NCI-H1436 treated with DMSO at 0.1 percent for 48 hours (cell line): ENCODE results near the gene ULK4.
A peak's percentile ranks its signal among the peaks of the same experiment; 100 is the strongest.
"Not testable (repeated sequence)": the region's sequence is repeated elsewhere in the genome, so short reads cannot be mapped to it uniquely, and the experiment has no call there.

Source experiments
- DNase-seq: peaks from one replicate; lab custom pipeline; 2025; lab: John Stamatoyannopoulos, UW

The ULK4 gene

DNA sequence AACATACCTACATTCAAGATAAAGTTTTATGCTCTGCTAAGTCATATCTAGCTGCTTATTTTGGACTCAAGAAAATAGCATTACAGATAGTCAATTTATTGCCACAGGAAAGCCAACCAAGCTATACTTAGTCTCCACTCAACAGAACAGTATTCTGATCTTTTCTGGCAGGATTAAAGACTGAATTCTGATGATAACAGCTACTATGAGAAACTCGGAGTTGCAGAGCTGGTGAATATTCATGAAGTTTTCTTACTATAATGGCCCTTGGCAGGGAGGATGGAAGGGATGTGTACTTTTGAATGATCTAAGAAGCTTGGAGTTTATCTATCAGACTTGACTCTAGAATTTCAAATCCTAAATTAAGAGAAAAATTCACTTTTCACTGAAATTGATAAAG, 524.9 kb downstream of the ULK4 start:
- DNase-seq, result no peak

DNA sequence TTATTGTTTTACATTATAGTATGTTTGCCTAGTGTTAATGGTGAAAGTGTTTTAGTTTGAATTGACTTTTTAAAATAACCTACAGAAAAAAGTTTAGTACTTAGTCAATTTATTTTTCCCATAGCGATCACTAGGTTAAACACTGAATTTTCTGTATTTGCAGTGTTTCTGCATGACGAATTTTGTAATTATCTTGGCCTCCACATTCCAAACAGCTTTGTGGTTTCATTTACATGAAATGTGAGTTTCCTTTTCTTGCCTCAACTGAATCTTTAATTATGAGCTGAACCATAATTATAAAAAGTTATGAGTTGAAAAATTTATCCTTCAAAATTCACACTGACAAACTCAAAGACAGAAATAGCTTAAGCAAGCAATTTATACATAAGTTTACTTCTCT, 527.1 kb downstream of the ULK4 start:
- DNase-seq, result no peak

DNA sequence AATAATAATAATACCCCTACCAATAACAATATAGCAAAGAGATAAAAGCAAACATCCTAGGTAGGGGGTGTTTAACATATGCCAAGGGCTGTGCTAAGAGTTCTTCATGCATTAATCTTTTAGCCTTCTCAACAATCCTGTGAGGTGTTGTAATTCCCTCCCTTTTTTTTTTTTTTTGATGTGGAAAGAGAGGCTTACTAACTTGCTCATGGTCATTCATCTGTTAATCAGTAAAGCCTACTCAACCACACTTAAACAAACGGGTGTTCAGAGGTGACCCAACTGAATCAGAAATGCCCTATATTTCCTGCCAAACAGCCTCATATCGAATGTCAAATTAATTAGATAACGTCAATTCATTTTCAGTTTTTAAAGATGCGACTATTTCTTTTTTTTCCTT, 530.5 kb downstream of the ULK4 start:
- no peak for DNase-seq

DNA sequence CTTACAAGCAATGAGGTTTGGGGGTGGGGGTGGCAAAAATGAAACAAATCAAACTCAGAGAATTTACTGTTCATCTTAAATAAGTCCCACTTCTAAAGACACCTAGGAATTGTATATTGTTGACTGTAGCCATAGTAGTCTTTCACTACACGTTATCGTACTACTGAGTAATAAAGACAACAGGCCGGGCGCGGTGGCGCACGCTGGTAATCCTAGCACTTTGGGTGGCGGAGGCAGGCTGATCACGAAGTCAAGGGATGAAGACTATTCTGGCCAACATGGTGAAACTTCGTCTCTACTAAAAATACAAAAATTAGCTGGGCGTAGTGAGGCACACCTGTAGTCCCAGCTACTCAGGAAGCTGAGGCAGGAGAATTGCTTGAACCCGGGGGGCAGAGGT, 531.0 kb downstream of the ULK4 start:
- no peak for DNase-seq

DNA sequence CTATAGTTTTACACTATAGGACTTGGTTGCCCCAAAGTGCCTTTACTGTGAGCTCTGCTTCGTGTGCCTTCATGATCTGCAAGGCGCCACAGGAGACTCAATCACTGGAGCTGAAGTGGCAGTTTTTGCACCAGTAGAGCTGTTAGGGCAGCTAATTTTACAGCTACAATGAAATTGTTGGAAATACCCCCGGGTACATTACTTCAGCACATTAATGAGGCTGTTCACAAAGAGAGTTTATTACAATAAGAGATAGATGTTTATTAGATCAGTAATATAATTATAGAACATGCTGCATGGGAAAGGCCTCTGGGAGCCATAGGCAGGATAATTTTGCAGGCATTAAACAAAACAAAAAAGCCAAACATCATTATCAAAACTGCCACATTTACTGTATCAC, 531.5 kb downstream of the ULK4 start:
- DNase-seq, result no peak

DNA sequence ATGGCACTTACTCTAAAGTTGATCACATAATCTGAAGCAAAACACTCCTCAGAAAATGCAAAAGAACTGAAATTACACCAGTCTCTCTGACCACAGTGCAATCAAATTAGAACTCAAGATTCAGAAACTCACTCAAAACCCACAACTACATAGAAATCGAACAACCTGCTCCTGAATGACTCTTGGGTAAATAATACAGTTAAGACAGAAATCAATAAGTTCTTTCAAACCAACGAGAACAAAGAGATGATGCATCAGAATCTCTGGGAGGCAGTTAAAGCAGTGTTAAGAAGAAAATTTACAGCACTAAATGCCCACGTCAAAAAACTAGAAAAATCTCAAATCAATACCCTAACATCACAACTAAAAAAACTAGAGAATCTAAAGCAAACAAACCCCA, 535.4 kb downstream of the ULK4 start:
- no peak for DNase-seq

DNA sequence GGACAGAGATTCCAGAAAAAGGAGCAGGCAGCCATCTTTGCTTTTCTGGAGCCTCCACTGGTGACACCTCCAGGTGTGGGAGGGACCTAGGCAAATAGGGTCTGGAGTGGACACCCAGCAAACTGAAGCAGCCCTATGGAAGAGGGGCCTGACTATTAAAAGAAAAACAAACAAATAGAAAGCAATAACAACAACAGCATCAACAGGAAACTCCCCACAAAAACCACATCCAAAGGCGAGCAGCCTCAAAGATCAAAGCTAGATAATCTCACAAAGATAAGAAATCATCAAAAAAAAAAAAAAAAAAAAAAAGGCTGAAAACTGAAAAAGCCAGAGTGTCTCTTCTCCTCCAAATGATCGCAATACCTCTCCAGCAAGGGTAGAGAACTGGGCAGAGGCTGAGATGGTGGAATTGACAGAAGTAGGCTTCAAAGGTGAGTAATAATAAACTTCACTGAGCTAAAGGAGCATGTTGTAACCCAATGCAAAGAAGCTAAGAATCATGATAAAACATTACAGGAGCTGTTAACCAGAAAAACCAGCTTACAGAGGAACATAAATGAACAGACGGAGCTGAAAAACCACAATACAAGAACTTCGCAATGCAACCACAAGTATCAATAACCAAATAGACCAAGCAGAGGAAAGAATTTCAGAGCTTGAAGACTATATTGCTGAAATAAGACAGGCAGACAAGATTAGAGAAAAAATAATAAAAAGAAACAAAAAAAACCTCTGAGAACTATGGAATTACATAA, 537.2 kb downstream of the ULK4 start:
- DNase-seq, result no peak

DNA sequence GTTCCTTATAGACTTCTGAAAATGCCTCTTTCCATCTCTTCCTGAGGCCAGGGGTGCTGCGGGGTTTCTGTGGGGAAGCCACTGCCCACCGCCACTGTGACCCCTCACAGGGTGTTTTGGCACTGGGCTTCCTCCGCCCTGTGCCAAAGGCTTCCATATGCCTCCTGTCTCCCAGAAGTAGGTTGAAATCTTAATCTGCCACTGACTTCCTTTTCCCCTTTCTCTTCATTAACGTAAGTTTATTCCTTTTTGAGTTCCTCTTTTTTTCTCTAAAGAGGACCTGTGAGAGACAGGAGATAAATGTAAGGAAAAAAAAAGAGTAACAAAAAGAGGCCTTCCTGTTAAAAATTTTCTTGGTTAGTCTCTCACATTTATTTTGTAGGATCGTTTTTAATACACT, 542.1 kb downstream of the ULK4 start:
- DNase-seq, result no peak

DNA sequence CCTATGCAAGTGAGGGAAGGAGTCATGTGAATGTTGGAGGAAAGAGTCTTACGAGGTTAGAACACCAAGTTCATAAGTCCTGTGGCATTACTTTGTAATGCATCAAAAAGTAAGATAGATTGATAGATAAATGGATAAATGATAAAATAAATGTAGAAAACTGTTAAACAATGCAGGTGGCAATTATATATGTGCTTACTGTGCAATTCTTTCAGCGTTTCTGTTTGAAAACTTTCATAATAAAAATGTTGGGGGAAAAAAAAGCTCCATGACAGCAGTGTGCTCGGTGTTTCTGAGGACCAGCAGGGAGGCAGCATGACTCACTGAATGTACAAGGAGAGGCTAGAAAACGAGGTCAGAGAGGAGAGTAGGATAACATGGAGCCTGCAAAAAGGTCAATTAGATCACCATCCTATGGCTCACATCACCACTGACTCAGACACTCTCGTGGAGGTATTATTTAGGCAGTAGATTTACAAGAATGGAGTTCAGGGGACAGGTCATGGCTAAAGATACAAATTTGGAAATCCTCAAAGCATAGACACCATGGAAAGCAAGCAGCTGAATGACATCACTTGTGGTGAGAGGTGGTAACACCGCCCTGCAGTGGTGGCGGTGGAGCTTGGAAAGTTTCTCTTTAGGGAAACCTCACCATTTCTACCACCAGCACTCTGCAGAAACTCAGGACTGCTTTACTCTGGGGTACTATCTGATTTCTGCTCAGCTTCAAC, 542.8 kb downstream of the ULK4 start:
- no peak for DNase-seq

DNA sequence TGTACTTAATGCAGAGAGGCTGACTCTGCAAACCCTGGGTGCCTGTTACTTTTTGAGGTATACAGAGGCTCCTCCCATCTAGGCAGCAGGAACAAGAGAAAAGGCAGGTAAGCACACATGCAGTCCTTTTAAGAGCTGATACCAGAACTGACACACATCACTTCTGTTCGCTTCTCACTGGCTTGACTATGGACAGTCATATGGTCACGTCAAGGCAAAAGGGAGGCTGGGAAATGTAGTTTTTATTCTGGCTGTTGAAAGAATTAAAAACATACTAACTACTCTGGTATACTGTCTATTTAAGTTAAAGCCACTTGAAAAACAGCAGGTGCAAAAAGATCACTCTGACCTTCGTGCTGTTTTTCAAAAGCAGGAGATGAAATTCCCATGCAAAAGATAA, 544.3 kb downstream of the ULK4 start:
- no peak for DNase-seq

DNA sequence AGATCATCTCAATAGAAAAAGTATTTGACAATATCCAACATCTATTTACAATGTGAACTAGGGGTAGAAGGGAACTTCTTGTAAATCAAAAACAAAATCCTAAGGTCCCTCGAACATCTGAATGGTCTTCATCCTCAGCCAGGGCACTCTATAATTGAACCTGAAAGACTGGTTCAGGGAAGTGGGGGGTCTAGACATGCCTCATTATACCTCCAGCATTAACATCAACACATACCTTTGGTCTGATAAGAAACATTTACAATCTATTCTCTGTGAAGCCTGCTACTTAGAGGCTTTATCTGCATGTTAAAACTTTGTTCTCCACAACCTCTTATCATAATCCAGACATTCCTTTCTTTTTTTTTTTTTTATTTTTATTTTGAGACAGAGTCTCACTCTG, 550.8 kb downstream of the ULK4 start:
- no peak for DNase-seq

DNA sequence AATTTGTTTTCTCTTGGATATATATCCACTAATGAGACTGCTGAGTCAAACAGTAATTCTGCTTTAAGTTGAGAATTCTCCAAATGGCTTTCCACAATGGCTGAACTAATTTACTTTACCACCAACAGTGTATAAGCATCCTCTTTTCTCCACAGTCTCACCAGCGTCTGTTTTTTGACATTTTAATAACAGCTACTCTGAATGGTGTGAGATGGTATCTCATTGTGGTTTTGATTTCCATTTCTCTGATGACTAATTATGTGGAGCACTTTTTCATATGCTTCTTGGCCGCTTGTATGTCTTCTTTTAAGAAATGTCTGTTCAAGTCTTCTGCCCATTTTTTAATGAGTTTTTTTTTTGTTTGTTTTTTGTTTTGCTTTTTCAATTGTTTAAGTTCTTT, 556.4 kb downstream of the ULK4 start:
- no peak for DNase-seq

DNA sequence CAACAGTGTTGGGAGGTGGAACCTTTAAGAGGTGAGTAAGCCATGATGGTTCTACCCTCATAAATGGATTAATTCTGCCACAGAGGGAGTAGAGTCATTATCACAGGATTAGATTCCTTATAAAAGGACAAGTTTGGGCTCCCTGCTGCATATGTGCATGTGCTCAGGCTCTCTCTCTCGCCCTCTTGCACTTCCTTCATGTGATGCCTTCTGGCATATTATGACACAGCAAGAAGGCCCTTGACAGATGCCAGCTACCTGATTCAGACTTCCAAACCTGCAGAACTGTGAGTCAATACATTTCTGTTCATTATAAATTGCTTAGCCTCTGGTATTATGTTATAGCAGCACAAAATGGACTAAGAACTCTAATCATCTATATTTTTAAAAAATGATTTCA, 557.3 kb downstream of the ULK4 start:
- no peak for DNase-seq

DNA sequence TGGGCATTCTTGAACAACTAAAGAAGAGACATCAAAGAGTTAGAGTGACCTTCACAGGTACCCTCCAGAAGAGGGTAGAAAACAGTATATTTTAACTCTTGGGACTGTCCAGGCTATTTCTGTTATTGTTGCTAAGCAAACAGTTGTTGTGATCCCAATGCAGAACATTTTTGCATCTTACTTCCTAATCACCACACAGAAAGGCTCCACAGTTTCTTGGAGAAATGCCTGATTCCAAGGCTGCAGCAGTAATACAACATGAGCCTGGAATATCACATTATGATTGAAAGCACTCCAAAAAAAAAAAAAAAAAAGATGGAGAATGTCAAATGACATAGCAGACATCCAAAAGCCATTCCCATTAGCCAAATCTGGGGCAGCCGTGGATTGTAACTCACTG, 567.0 kb downstream of the ULK4 start:
- DNase-seq, result no peak

DNA sequence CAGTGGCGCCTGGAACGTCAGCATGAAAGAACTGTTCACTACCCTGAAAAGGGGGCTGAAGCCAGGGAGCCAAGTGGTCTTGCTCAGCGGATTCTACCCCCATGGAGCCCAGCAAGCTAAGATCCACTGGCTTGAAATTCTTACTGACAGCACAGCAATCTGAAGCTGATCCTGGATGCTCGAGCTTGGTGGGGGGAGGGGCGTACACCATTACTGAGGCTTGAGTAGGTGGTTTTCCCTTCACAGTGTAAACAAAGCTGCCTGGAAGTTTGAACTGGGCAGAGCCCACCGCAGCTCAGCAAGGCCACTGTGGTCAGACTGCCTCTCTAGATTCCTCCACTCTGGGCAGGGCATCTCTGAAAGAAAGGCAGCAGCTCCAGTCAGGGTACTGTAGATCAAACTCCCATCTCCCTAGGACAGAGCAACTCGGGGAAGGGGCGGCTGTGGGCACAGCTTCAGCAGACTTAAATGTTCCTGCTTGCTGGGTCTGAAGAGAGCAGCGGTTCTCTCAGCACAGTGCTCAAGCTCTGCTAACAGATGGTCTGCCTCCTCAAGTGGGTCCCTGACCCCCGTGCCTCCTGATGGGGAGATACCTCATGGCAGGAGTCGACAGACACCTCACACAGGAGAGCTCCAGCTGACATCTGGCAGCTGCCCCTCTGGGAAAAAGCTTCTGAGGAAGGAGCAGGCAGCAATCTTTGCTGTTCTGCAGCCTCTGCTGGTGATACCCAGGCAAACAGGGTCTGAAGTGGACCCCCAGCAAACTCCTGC, 591.0 kb downstream of the ULK4 start:
- DNase-seq, result not testable (repeated sequence)

DNA sequence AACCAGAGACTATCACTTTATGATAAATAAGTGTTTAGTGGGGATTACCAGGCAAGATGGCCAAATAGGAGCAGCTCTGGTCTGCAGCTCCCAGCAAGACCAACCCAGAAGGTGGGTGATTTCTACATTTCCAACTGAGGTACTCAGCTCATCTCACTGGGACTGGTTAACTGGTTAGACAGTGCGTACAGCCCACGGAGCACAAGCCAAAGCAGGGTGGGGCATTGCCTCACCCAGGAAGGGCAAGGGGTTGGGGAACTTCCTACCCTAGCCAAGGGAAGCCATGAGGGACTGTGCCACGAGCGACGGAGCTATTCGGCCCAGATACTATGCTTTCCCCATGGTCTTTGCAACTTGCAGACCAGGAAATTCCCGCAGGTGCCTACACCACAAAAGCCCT, 591.6 kb downstream of the ULK4 start:
- no peak for DNase-seq

DNA sequence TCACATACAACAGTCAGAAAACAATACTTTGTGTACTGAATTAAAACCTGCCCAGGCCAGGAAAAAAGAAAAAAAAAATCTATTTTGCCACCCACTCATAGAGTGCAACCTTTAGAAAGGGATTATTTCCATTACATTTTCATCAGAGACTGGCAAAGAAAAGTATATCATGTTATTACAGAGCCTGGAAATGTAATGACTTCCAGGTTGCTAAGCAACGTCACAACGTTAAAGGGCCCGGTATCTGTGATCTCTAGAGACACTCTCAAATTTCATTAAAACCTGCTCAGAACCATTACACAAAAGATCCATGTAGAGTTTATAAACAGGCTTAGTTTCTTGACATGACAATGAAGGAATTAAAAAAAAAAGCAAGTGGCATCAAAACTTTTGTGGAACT, 592.1 kb downstream of the ULK4 start:
- peak; percentile 44 for DNase-seq

DNA sequence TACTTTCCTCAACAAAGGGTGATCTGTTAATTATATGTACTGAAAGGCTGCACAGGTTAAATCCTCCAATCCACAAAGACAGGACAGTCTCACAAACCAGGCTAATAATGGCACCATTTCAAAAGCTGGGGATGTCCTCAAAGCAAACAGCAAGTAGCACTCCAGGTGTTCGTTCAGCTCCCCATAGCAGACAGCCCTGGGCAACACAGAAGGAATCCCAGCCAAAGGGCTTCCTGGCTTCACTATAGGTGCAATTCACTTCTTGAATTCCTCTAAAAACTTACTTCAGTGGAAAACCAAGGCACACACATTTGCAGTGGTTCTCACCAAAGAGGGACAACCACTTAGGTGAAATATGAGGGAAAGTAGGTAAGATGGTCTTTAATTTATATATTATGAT, 595.9 kb downstream of the ULK4 start:
- no peak for DNase-seq

DNA sequence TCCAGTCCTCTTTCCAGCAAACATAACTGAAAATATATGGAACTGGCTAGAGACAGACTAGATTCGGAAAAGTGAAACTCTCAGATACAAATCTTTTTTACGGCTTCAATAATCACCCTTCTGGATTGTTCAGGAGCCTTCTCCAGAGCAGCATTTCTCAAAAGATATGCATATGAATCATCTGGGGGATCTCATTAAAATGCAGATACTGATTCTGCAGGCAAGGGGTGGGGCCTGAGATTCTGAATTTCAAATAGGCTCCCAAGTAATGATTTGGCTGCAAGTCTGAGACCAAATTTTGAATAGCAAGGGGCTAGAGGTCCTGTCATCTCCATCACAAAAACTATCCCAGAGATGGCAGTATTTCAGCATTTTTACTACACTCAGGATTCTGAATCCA, 597.2 kb downstream of the ULK4 start:
- DNase-seq, result no peak

DNA sequence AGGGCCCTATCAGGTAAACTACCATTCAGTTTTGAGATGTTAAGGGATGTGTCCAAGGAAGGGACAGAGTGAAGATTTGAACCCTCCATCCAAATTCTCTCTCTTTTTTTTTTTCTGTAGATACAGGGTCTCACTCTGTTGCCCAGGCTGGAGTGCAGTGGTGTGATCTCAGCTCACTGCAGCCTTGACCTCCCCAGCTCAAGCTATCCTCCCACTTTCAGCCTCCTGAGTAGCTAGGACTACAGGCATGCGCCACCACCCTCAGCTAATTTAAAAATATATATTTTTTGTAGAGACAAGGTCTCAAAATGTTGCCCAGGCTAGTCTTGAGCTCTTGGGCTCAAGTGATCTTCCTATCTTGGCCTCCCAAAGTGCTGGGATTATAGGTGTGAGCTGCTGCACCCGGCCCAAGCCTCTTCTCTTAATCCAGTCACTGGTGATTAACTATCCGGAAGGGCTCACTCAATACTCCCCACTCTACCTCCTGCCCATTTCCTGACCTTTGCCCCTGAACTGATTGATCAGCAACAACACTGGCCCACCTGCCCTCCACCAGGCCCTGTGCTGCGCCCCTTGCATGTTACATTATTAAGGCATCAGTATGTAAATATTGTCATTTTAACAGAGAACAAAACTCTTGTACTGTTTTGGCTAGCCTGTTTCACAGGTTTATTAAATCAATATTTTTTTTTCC, 597.9 kb downstream of the ULK4 start:
- no peak for DNase-seq

DNA sequence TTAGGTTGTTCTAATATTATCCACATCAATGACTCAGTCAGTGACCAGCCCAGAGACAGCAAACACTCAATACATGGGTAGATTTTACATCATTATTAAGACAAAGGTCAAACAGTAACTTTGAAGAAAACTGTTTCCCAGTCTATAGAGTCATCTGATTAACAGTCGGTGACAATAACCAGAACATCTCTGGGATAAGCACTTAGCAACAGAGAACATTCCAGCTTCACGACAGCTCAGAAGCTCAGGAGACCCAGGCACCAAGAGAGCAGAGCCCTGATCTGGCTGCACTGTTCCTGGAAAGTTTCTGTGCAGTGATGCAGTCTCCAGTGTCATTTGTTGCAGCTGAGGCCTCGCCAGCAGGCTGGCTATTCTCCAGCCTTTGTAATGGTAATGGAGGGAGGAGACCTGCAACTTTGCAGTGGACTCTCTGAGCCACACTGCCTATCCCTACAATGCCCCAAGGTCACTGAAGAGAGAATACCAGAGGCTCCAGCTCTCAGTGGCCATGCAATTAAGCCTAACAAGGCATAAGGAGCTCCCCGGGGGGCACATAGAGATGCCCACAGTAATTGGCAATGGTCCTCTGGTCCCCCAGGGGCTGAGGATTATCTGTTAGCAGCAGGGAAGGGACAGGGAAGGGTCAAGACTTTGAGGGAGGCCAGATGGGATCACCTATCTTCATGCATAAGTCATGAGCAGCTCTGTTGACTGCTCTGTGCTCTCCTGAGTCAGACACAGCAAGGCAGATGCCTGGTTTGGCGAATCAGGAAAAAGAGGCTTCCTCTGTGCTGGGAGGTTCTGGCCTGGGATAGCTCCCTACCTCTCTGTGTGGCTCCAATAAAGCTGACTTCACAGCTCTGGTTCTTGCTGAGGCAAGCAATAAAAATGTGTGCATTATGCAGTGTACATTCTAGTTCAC, 599.0 kb downstream of the ULK4 start:
- no peak for DNase-seq
